Measurements from ENCODE around the gene PARP1. TPM values are rescaled to one million over a fixed set of nuclear protein-coding genes. Genes with fewer than 3 reads are reported as not detected.

Gene PARP1
- total RNA-seq, 1 experiment from 2014 or later, result 213 TPM

DNA sequence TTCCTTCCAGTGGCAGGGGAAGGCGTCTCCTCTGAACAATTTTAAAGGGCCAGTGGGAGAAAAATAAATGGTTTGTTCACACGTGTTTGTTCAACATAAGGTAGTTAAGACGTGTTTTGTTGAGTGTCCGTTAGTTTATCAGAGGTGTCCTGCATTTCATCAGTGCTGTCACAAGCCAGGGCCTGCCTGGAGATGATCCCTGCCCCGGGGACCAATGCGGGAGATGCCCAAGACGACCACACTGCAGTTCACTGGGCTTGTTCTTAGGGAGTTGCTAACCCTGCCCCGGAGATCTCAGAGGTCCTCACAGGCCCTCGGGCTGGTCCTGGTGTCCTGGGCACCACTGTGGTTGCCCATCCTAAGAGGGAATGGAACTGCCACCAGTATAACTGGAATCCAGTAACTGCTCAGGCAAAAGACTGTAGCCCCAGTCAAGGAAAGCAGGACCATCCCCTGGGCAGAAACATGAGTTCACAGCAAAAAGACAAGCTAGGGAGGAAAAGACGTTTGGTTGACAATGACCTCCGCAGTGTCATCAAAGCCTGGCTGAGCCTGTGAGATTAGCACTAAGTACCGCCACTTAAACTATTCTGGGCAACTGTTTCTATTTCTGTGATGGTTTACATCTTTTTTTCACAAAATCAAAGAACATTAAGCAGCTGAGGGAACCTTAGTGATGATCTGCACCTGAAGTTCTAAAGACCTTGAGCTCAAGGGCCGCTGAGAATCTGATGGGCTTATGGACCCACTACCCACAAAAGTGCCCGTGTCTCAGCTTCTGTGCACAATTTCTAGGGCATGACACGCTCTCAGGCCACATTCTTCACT is 54.0 kb downstream of the PARP1 start:
- TF ChIP-seq CBX3 (IDR thresholded peaks at IDR 0.05; ENCODE audit: low read depth), result no peak
- no peak for TF ChIP-seq TCF7L2 (IDR thresholded peaks at IDR 0.05; ENCODE audit: borderline replicate concordance, extremely low read depth, insufficient read depth, insufficient read length)
- TF ChIP-seq, protein P1, sequence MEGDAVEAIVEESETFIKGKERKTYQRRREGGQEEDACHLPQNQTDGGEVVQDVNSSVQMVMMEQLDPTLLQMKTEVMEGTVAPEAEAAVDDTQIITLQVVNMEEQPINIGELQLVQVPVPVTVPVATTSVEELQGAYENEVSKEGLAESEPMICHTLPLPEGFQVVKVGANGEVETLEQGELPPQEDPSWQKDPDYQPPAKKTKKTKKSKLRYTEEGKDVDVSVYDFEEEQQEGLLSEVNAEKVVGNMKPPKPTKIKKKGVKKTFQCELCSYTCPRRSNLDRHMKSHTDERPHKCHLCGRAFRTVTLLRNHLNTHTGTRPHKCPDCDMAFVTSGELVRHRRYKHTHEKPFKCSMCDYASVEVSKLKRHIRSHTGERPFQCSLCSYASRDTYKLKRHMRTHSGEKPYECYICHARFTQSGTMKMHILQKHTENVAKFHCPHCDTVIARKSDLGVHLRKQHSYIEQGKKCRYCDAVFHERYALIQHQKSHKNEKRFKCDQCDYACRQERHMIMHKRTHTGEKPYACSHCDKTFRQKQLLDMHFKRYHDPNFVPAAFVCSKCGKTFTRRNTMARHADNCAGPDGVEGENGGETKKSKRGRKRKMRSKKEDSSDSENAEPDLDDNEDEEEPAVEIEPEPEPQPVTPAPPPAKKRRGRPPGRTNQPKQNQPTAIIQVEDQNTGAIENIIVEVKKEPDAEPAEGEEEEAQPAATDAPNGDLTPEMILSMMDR (IDR thresholded peaks at IDR 0.05 in 2 of 3, conservative IDR thresholded peaks at IDR 0.05 in 1 of 3; ENCODE audit: borderline replicate concordance in 1 of 3, insufficient read depth in 1 of 3, low read depth in 2 of 3, low read length in 2 of 3), result no peak
- TF ChIP-seq ZFX (IDR thresholded peaks at IDR 0.05), result no peak
- TF ChIP-seq SP1 (IDR thresholded peaks at IDR 0.05; ENCODE audit: low read depth), result no peak
- TF ChIP-seq, protein P2, sequence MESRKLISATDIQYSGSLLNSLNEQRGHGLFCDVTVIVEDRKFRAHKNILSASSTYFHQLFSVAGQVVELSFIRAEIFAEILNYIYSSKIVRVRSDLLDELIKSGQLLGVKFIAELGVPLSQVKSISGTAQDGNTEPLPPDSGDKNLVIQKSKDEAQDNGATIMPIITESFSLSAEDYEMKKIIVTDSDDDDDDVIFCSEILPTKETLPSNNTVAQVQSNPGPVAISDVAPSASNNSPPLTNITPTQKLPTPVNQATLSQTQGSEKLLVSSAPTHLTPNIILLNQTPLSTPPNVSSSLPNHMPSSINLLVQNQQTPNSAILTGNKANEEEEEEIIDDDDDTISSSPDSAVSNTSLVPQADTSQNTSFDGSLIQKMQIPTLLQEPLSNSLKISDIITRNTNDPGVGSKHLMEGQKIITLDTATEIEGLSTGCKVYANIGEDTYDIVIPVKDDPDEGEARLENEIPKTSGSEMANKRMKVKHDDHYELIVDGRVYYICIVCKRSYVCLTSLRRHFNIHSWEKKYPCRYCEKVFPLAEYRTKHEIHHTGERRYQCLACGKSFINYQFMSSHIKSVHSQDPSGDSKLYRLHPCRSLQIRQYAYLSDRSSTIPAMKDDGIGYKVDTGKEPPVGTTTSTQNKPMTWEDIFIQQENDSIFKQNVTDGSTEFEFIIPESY (IDR thresholded peaks at IDR 0.05; ENCODE audit: extremely low read depth, insufficient replicate concordance, low read length), result no peak
- no peak for TF ChIP-seq ELF1 (IDR thresholded peaks at IDR 0.05; ENCODE audit: borderline replicate concordance, low read depth)
- no peak for TF ChIP-seq SIN3A (IDR thresholded peaks at IDR 0.05; ENCODE audit: low read depth)
- no peak for TF ChIP-seq ZNF274 (IDR thresholded peaks at IDR 0.05; ENCODE audit: low read depth, low read length)
- TF ChIP-seq, protein P3, sequence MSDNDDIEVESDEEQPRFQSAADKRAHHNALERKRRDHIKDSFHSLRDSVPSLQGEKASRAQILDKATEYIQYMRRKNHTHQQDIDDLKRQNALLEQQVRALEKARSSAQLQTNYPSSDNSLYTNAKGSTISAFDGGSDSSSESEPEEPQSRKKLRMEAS (IDR thresholded peaks at IDR 0.05), result no peak
- TF ChIP-seq POLR2A (IDR thresholded peaks at IDR 0.05; ENCODE audit: borderline replicate concordance, extremely low read depth, insufficient read depth, insufficient read length), result no peak
- TF ChIP-seq EZH2phosphoT487 (IDR thresholded peaks at IDR 0.05; ENCODE audit: borderline replicate concordance), result no peak
- no peak for TF ChIP-seq CEBPB (IDR thresholded peaks at IDR 0.05; ENCODE audit: low read depth)
- TF ChIP-seq, protein P4, sequence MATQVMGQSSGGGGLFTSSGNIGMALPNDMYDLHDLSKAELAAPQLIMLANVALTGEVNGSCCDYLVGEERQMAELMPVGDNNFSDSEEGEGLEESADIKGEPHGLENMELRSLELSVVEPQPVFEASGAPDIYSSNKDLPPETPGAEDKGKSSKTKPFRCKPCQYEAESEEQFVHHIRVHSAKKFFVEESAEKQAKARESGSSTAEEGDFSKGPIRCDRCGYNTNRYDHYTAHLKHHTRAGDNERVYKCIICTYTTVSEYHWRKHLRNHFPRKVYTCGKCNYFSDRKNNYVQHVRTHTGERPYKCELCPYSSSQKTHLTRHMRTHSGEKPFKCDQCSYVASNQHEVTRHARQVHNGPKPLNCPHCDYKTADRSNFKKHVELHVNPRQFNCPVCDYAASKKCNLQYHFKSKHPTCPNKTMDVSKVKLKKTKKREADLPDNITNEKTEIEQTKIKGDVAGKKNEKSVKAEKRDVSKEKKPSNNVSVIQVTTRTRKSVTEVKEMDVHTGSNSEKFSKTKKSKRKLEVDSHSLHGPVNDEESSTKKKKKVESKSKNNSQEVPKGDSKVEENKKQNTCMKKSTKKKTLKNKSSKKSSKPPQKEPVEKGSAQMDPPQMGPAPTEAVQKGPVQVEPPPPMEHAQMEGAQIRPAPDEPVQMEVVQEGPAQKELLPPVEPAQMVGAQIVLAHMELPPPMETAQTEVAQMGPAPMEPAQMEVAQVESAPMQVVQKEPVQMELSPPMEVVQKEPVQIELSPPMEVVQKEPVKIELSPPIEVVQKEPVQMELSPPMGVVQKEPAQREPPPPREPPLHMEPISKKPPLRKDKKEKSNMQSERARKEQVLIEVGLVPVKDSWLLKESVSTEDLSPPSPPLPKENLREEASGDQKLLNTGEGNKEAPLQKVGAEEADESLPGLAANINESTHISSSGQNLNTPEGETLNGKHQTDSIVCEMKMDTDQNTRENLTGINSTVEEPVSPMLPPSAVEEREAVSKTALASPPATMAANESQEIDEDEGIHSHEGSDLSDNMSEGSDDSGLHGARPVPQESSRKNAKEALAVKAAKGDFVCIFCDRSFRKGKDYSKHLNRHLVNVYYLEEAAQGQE (IDR thresholded peaks at IDR 0.05; ENCODE audit: low read depth), result no peak
- TF ChIP-seq, protein P5, sequence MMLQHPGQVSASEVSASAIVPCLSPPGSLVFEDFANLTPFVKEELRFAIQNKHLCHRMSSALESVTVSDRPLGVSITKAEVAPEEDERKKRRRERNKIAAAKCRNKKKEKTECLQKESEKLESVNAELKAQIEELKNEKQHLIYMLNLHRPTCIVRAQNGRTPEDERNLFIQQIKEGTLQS (IDR thresholded peaks at IDR 0.05), result no peak
- no peak for TF ChIP-seq FOSL1 (IDR thresholded peaks at IDR 0.05; ENCODE audit: low read depth)
- no peak for TF ChIP-seq RAD21 (IDR thresholded peaks at IDR 0.05; ENCODE audit: low read depth)
- TF ChIP-seq JUND (IDR thresholded peaks at IDR 0.05), result no peak
- no peaks in the 10 kb centered on the region for H3K27me3 ChIP-seq (ENCODE audit: insufficient read depth, low read length)
- H3K4me2 ChIP-seq (ENCODE audit: low read length), result no peak overlapping the region
- H3K36me3 ChIP-seq (ENCODE audit: control insufficient read depth in 1 of 2, insufficient read depth in 2 of 2, low read length in 2 of 2), result peaks cover under 1 to 8% of the 10 kb centered on the region in 2 experiments; a peak in 2 of 4 replicates
- intact Hi-C loops (cut with micrococcal nuclease), result no loop called here
- H3K9me3 ChIP-seq (ENCODE audit: control insufficient read depth in 1 of 2, insufficient read depth in 1 of 2, low read depth in 1 of 2, low read length in 2 of 2), result no peaks in the 10 kb centered on the region
- POLR2A ChIA-PET, result no interaction called here
- H2AFZ ChIP-seq (ENCODE audit: low read depth, low read length, poor library complexity, severe bottlenecking), result no peak overlapping the region
- no TSS peak for BruUV-seq (replicated peaks)
- H3K4me1 ChIP-seq (ENCODE audit: control insufficient read depth in 1 of 2, insufficient read depth in 2 of 2, low read length in 2 of 2), result no peaks in the 10 kb centered on the region
- H3K9me2 ChIP-seq (ENCODE audit: insufficient read depth), result no peaks in the 10 kb centered on the region
- CTCF ChIA-PET, result no interaction called here
- H3K4me3 ChIP-seq (replicated peaks in 1 of 2; ENCODE audit: low read depth in 1 of 2, low read length in 2 of 2), result no peak overlapping the region
- DNase-seq (ENCODE audit: low read depth, low spot score) (no peak), ATAC-seq (no peak)
- H3K9ac ChIP-seq (ENCODE audit: low read length), result no peak overlapping the region
- H3K79me2 ChIP-seq (ENCODE audit: insufficient read depth, low read length), result no peaks in the 10 kb centered on the region
- H4K20me1 ChIP-seq (ENCODE audit: insufficient read depth), result no peaks in the 10 kb centered on the region
- no peak overlapping the region for H3K27ac ChIP-seq (ENCODE audit: low read depth, low read length)
- RAD21 ChIA-PET (ENCODE audit: low non-redundant PET in 1 of 2, low total read pairs in 2 of 2, uncharacterized antibody in 2 of 2, unreplicated experiment in 2 of 2), result no interaction called here

All from HCT116 (cell line).